ENCODE data around the gene INCENP.

INCENP gene

GRCh38 chr11:62105667-62106191, 18.1 kb upstream of the INCENP start:
- Histone ChIP-seq H3K27ac (ENCODE audit: poor library complexity, severe bottlenecking) (no peak overlapping the region), H3K36me3 (ENCODE audit: low read depth) (no peaks in the 10 kb centered on the region), H3K27me3 (ENCODE audit: insufficient read depth, poor library complexity, severe bottlenecking) (no peaks in the 10 kb centered on the region), H3K9me3 (ENCODE audit: severe bottlenecking) (no peaks in the 10 kb centered on the region), H3K4me1 (ENCODE audit: insufficient read depth, poor library complexity, severe bottlenecking) (no peaks in the 10 kb centered on the region), H3K4me3 (ENCODE audit: severe bottlenecking) (no peak overlapping the region)
- TF ChIP-seq, protein P1, sequence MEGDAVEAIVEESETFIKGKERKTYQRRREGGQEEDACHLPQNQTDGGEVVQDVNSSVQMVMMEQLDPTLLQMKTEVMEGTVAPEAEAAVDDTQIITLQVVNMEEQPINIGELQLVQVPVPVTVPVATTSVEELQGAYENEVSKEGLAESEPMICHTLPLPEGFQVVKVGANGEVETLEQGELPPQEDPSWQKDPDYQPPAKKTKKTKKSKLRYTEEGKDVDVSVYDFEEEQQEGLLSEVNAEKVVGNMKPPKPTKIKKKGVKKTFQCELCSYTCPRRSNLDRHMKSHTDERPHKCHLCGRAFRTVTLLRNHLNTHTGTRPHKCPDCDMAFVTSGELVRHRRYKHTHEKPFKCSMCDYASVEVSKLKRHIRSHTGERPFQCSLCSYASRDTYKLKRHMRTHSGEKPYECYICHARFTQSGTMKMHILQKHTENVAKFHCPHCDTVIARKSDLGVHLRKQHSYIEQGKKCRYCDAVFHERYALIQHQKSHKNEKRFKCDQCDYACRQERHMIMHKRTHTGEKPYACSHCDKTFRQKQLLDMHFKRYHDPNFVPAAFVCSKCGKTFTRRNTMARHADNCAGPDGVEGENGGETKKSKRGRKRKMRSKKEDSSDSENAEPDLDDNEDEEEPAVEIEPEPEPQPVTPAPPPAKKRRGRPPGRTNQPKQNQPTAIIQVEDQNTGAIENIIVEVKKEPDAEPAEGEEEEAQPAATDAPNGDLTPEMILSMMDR (IDR thresholded peaks at IDR 0.05; ENCODE audit: poor library complexity, severe bottlenecking) = no peak
- ATAC-seq (ENCODE audit: low read depth) (no peak), DNase-seq (ENCODE audit: low spot score) (no peak)

DNA sequence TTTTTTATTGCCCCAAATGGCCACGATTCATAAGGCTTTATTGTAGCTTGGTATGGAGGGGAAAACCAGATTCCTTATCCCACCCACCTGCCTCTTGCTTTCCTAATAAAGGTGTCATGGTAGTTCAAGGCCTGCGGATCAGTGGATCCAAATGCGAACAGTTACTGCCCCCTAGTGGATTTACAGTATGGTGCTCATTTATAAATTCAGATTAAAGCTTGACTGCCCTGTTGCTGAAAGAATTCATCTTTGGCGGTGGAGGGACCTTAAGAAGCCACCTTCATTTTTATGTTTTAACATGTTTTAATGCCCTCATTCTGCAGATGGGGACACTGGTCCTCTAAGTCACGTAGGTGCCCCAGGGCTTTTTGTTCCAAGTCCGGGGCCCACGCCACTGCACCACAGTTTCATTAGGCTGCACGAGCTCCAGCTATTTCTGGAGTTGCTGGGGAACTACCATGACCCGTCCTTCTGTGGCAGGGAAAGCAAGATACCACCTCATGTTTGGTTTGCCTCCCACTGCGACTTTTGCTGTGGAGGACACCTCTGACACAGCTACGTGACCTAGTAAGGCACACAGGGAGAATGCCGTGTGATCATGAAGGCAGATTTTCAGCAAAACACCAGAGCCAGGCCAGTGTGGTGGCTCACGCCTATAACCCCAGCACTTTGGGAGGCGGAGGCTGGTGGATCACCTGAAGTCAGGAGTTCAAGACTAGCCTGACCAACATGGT, 15.6 kb upstream of the INCENP start:
- H3K9me3 ChIP-seq (ENCODE audit: severe bottlenecking) = no peaks in the 10 kb centered on the region
- no peaks in the 10 kb centered on the region for H3K27me3 ChIP-seq (ENCODE audit: insufficient read depth, poor library complexity, severe bottlenecking)
- peak; percentile 68; the same call in 2 of the 3 replicates for ATAC-seq (ENCODE audit: low read depth)
- no peak for DNase-seq (ENCODE audit: low spot score)
- H3K4me1 ChIP-seq (ENCODE audit: insufficient read depth, poor library complexity, severe bottlenecking) = no peaks in the 10 kb centered on the region
- H3K36me3 ChIP-seq (ENCODE audit: low read depth) = no peaks in the 10 kb centered on the region
- H3K27ac ChIP-seq (ENCODE audit: poor library complexity, severe bottlenecking) = no peak overlapping the region
- no peak overlapping the region for H3K4me3 ChIP-seq (ENCODE audit: severe bottlenecking)
- TF ChIP-seq, protein P1 (IDR thresholded peaks at IDR 0.05; ENCODE audit: poor library complexity, severe bottlenecking) = peak; percentile 85

DNA sequence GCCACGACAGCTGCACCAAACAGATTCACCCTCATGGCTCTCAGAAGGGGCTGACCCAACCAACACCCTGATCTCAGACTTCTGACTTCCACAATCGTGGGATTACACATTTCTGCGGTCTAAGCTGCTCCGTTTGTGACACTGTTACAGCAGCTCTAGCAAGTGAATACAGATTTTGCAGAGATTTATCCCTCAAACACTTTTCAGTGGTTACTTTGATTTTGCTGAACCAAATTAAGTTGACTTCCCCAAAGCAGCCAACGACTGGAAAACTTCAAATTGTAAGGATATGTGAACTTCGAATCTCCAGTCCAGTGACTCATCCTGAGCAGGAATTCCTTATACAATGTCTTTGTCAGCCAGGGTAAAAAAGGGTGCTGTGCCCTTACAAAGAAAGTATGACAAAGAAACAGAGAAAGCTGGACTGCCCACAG, 14.8 kb upstream of the INCENP start:
- no peaks in the 10 kb centered on the region for H3K27me3 ChIP-seq (ENCODE audit: insufficient read depth, poor library complexity, severe bottlenecking)
- H3K4me3 ChIP-seq (ENCODE audit: severe bottlenecking) = no peak overlapping the region
- TF ChIP-seq, protein P1 (IDR thresholded peaks at IDR 0.05; ENCODE audit: poor library complexity, severe bottlenecking) = no peak
- ATAC-seq (ENCODE audit: low read depth) (peak; percentile 48; the same call in 1 of the 3 replicates), DNase-seq (ENCODE audit: low spot score) (no peak)
- H3K36me3 ChIP-seq (ENCODE audit: low read depth) = no peaks in the 10 kb centered on the region
- H3K9me3 ChIP-seq (ENCODE audit: severe bottlenecking) = no peaks in the 10 kb centered on the region
- H3K4me1 ChIP-seq (ENCODE audit: insufficient read depth, poor library complexity, severe bottlenecking) = no peaks in the 10 kb centered on the region
- no peak overlapping the region for H3K27ac ChIP-seq (ENCODE audit: poor library complexity, severe bottlenecking)

- DNase-seq (ENCODE audit: low spot score) (no peak), ATAC-seq (ENCODE audit: low read depth) (no peak)
- Histone ChIP-seq H3K4me3 (ENCODE audit: severe bottlenecking) (no peak overlapping the region), H3K4me1 (ENCODE audit: insufficient read depth, poor library complexity, severe bottlenecking) (no peaks in the 10 kb centered on the region), H3K27ac (ENCODE audit: poor library complexity, severe bottlenecking) (no peak overlapping the region), H3K36me3 (ENCODE audit: low read depth) (no peaks in the 10 kb centered on the region), H3K27me3 (ENCODE audit: insufficient read depth, poor library complexity, severe bottlenecking) (no peaks in the 10 kb centered on the region), H3K9me3 (ENCODE audit: severe bottlenecking) (peaks cover 2% of the 10 kb centered on the region)
- TF ChIP-seq, protein P1 (IDR thresholded peaks at IDR 0.05; ENCODE audit: poor library complexity, severe bottlenecking) = no peak
These were observed 8.6 kb upstream of the INCENP start for GRCh38 chr11:62115085-62115694.
